ENCODE data around the gene MCF2. TPM values are rescaled to one million over a fixed set of nuclear protein-coding genes. Genes with fewer than 3 reads are reported as not detected.

The MCF2 gene
- total RNA-seq, 3 donors from 2014 or later: 0.16 TPM; not detected in 2

GRCh38 chrX:139533444-139533843, 174.5 kb downstream of the MCF2 start:
- no peak for DNase-seq (ENCODE audit: low spot score in 2 of 2)

GRCh38 chrX:139532834-139533233, 175.1 kb downstream of the MCF2 start:
- Histone ChIP-seq H3K27me3 (peaks cover 0 to 13% of the 10 kb centered on the region in 2 donors), H3K4me3 (no peak overlapping the region), H3K27ac (no peak overlapping the region), H3K9me3 (no peaks in the 10 kb centered on the region), H3K4me1 (no peaks in the 10 kb centered on the region), H3K36me3 (no peaks in the 10 kb centered on the region)
- no peak for DNase-seq (ENCODE audit: low spot score in 2 of 2)
- intact Hi-C loops (cut with DNase I; ENCODE audit: low total_unique reads): no loop called here
- TF ChIP-seq POLR2AphosphoS5 (IDR thresholded peaks at IDR 0.05) (no peak), CTCF (IDR thresholded peaks at IDR 0.05) (no peak), POLR2A (IDR thresholded peaks at IDR 0.05) (no peak)

More at GRCh38 chrX:139533444-139533843, 174.5 kb downstream of the MCF2 start:
- Histone ChIP-seq H3K27ac (no peak overlapping the region), H3K36me3 (no peaks in the 10 kb centered on the region), H3K27me3 (peaks cover 0 to 13% of the 10 kb centered on the region in 2 donors), H3K9me3 (no peaks in the 10 kb centered on the region), H3K4me1 (no peaks in the 10 kb centered on the region), H3K4me3 (no peak overlapping the region)
- TF ChIP-seq POLR2A (IDR thresholded peaks at IDR 0.05): no peak
- TF ChIP-seq POLR2AphosphoS5 (IDR thresholded peaks at IDR 0.05): no peak
- no peak for TF ChIP-seq CTCF (IDR thresholded peaks at IDR 0.05)
- intact Hi-C loops (cut with DNase I; ENCODE audit: low total_unique reads): no loop called here

Other genes with a start within 250 kb of the MCF2 start
- not detected for gene F9, start 177.4 kb downstream of the MCF2 start, total RNA-seq
- 10 to 100 TPM; 32.5 to 42.4 (median 34.1) TPM for gene ATP11C, start 224.9 kb upstream of the MCF2 start, total RNA-seq